Cardiac muscle cell (in vitro differentiated cells and primary cell): Measurements from ENCODE around the gene GDPD5. TPM values are rescaled to one million over a fixed set of nuclear protein-coding genes. Genes with fewer than 3 reads are reported as not detected.
"Not testable (repeated sequence)": the region's sequence is repeated elsewhere in the genome, so short reads cannot be mapped to it uniquely, and the experiment has no call there.

Experiments
- DNase-seq, 2 donors: peaks; one replicate each; pipeline versions ENCODE4 v3.0.0 to v3.0.0-alpha.2; 2010 to 2017; ENCODE audit warnings: low read depth in 1 of 2, low spot score in 1 of 2
- H3K27ac ChIP-seq: fragments of 200-600 bp; sonication (generic); 2 replicates; pipeline ENCODE4 v1.5.1; 2016
- H3K27me3 ChIP-seq: fragments of 200-600 bp; sonication (generic); 2 replicates; pipeline ENCODE4 v1.6.0; 2016; ENCODE audit warnings: control low read depth
- H3K36me3 ChIP-seq: fragments of 200-600 bp; sonication (generic); 2 replicates; pipeline ENCODE4 v1.5.1; 2016; ENCODE audit warnings: control low read depth
- H3K4me1 ChIP-seq: fragments of 200-600 bp; sonication (generic); 2 replicates; pipeline ENCODE4 v1.8.1; 2017; ENCODE audit warnings: low read depth, mild to moderate bottlenecking, mixed run types
- H3K4me3 ChIP-seq: fragments of 200-600 bp; sonication (generic); 2 replicates; pipeline ENCODE4 v1.5.1; 2016; ENCODE audit warnings: mild to moderate bottlenecking
- H3K9me3 ChIP-seq: fragments of 200-600 bp; sonication (generic); 2 replicates; pipeline ENCODE4 v1.5.1; 2017; ENCODE audit warnings: low read depth, mild to moderate bottlenecking, control low read depth
- polyA plus RNA-seq: library from polyadenylated mRNA; unstranded; fragments of >200 nt; fragmentation: Nextera tagmentation; extraction: Ambion mirVana; gene quantifications from 2 replicates; pipeline ENCODE4 v1.2.1, GENCODE V29; 2016
- total RNA-seq: library from RNA; depleted of rRNA; stranded (reverse); fragments of >200 nt; gene quantifications from 2 replicates; pipeline ENCODE4 v1.2.3, GENCODE V29; 2016
- TF ChIP-seq, protein P1 (sequence below): IDR thresholded peaks from 2 replicates; pipeline ENCODE4 v1.5.1; 2012; ENCODE audit warnings: low read depth, mild to moderate bottlenecking, low read length

GDPD5 gene
- total and polyA plus RNA-seq, 2 experiments from 2014 or later: 6.6 to 19.4 TPM

DNA sequence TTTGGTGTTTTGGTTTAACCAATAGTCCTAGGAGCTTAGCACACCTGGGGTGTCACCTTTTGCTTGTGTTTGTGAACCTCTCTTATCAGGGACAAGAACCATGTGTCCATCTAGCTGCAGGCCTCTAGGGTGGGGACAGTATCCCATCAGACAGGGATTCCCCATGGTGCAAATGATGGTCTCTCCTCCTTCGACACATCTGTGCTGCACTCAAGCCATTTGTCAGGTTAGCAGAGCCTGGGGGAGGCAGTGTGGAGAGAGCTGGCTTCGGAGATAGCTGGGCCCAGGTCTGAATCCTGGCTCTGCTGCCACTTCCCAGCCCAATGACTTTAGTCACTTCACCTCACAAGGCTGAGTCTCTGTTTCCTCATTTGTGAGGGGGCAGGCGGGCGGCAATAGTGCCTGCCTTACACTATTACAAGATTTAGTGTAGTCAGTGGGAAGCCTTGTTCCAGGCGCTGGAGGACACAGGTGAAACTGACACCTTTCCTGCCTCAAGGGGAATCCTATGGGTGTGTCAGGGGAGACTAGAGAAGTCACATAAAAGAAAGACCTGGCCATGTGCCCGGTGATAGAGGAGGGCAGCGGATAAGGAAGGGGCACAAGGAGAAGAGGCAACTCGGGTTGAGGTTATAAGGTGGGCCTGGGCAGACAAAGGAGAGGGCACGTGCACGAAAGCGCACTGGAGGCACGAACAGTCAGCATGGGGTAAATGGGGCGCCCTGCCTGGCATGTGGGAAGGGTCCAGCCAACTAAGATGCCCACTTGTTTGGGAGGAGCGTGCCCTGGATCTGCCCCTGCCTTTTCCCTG, 105.3 kb downstream of the GDPD5 start:
- H3K27me3 ChIP-seq: no peaks in the 10 kb centered on the region
- DNase-seq: no peak
- peaks cover 17% of the 10 kb centered on the region for H3K36me3 ChIP-seq
- TF ChIP-seq, protein P1, sequence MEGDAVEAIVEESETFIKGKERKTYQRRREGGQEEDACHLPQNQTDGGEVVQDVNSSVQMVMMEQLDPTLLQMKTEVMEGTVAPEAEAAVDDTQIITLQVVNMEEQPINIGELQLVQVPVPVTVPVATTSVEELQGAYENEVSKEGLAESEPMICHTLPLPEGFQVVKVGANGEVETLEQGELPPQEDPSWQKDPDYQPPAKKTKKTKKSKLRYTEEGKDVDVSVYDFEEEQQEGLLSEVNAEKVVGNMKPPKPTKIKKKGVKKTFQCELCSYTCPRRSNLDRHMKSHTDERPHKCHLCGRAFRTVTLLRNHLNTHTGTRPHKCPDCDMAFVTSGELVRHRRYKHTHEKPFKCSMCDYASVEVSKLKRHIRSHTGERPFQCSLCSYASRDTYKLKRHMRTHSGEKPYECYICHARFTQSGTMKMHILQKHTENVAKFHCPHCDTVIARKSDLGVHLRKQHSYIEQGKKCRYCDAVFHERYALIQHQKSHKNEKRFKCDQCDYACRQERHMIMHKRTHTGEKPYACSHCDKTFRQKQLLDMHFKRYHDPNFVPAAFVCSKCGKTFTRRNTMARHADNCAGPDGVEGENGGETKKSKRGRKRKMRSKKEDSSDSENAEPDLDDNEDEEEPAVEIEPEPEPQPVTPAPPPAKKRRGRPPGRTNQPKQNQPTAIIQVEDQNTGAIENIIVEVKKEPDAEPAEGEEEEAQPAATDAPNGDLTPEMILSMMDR: no peak
- H3K4me3 ChIP-seq: no peak overlapping the region
- peaks cover 19% of the 10 kb centered on the region for H3K4me1 ChIP-seq
- no peaks in the 10 kb centered on the region for H3K9me3 ChIP-seq
- no peak overlapping the region for H3K27ac ChIP-seq

DNA sequence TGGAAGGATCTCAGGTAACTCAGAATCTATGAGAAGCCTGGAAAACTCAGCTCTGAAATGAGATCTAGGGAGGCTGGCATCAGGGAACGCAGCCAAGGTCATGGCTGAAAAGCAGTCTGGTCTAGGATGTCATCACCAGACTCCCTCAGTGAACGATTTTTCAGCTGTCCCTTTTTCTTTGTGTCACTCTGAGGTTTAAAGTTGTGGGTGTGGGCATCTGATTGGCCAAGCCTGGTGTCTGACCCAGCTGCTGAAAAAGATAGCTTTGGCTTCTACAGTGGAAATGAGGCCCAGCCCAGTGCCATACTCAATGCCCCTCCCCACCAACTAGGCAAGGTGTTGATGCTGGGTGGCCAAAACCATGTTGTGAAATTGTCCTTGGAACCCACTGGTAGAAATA, 111.9 kb downstream of the GDPD5 start:
- TF ChIP-seq, protein P1: no peak
- Histone ChIP-seq H3K27ac (peak overlapping the region; percentile 23), H3K9me3 (no peaks in the 10 kb centered on the region), H3K27me3 (no peaks in the 10 kb centered on the region), H3K4me1 (no peaks in the 10 kb centered on the region), H3K36me3 (peaks cover 31% of the 10 kb centered on the region), H3K4me3 (no peak overlapping the region)
- no peak for DNase-seq

GRCh38 chr11:75413146-75413545, 112.6 kb downstream of the GDPD5 start:
- DNase-seq, H3K4me1 ChIP-seq, H3K27me3 ChIP-seq, H3K9me3 ChIP-seq, H3K4me3 ChIP-seq, H3K27ac ChIP-seq: not testable (repeated sequence)
- H3K36me3 ChIP-seq: peaks cover 33% of the 10 kb centered on the region

DNA sequence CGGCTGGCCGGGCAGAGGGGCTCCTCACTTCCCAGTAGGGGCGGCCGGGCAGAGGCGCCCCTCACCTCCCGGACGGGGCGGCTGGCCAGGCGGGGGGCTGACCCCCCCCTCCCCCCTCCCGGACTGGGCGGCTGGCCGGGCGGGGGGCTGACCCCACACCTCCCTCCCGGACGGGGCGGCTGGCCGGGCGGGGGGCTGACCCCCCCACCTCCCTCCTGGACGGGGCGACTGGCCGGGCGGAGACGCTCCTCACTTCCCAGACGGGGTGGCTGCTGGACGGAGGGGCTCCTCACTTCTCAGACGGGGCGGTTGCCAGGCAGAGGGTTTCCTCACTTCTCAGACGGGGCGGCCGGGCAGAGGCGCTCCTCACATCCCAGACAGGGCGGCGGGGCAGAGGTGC, 115.8 kb downstream of the GDPD5 start:
- not testable (repeated sequence) for H3K4me1 ChIP-seq, H3K27ac ChIP-seq, DNase-seq, H3K27me3 ChIP-seq, H3K4me3 ChIP-seq, H3K9me3 ChIP-seq
- peaks cover 41% of the 10 kb centered on the region for H3K36me3 ChIP-seq

- Histone ChIP-seq H3K9me3 (no peaks in the 10 kb centered on the region), H3K27me3 (no peaks in the 10 kb centered on the region), H3K4me3 (no peak overlapping the region), H3K27ac (no peak overlapping the region), H3K4me1 (no peaks in the 10 kb centered on the region), H3K36me3 (peaks cover 46% of the 10 kb centered on the region)
- no peak for DNase-seq
- TF ChIP-seq, protein P1: no peak
Observed at GRCh38 chr11:75408957-75409219, 116.9 kb downstream of the GDPD5 start.

GRCh38 chr11:75406338-75406777, 119.4 kb downstream of the GDPD5 start:
- peak overlapping the region; percentile 24 for H3K27ac ChIP-seq
- no peaks in the 10 kb centered on the region for H3K27me3 ChIP-seq
- peak in 1 of 2 donors; percentile 23 for DNase-seq
- no peaks in the 10 kb centered on the region for H3K9me3 ChIP-seq
- peaks cover 55% of the 10 kb centered on the region for H3K36me3 ChIP-seq
- H3K4me3 ChIP-seq: no peak overlapping the region
- TF ChIP-seq, protein P1: no peak
- peaks cover under 1% of the 10 kb centered on the region for H3K4me1 ChIP-seq
